DOHH2 (cell line): ENCODE results near the gene MBD3.

ENCODE experiments used
- H3F3A ChIP-seq: fragments of 200-600 bp; sonication (generic), shearing (Covaris generic); 2 replicates; pipeline ENCODE4 v1.6.0; 2016; ENCODE audit warnings: antibody characterized with exemption, mild to moderate bottlenecking; ENCODE audit not compliant: control insufficient read depth, insufficient read depth
- H3K27ac ChIP-seq: fragments of 200-600 bp; sonication (generic); 2 replicates; pipeline ENCODE4 v1.5.1; 2014; ENCODE audit warnings: low read depth, mild to moderate bottlenecking, low read length, moderate library complexity
- H3K27me3 ChIP-seq: fragments of 200-600 bp; sonication (generic); 2 replicates; pipeline ENCODE4 v1.6.1; 2014; ENCODE audit warnings: mild to moderate bottlenecking, low read length, mixed read lengths; ENCODE audit not compliant: control insufficient read depth
- H3K36me3 ChIP-seq: fragments of 200-600 bp; sonication (generic); 2 replicates; pipeline ENCODE4 v1.6.1; 2014; ENCODE audit warnings: mild to moderate bottlenecking, low read length, moderate library complexity, mixed read lengths; ENCODE audit not compliant: control insufficient read depth
- H3K4me1 ChIP-seq: fragments of 200-600 bp; sonication (generic); 2 replicates; pipeline ENCODE4 v1.6.1; 2014; ENCODE audit warnings: mild to moderate bottlenecking, low read length, mixed read lengths; ENCODE audit not compliant: control insufficient read depth
- H3K4me2 ChIP-seq: fragments of 200-600 bp; sonication (generic); 2 replicates; pipeline ENCODE4 v1.6.0; 2014; ENCODE audit warnings: mild to moderate bottlenecking, low read length, moderate library complexity
- H3K4me3 ChIP-seq: fragments of 200-600 bp; sonication (generic); 2 replicates; pipeline ENCODE4 v1.5.1; 2014; ENCODE audit warnings: mild to moderate bottlenecking, low read length, mixed read lengths
- H3K79me2 ChIP-seq: fragments of 200-600 bp; sonication (generic); 2 replicates; pipeline ENCODE4 v1.6.1; 2014; ENCODE audit warnings: mild to moderate bottlenecking, low read length, mixed read lengths; ENCODE audit not compliant: control insufficient read depth
- H3K9me2 ChIP-seq: fragments of 200-600 bp; sonication (generic); replicated peaks from 2 replicates; pipeline ENCODE4 v1.6.1; 2014; ENCODE audit warnings: mild to moderate bottlenecking, low read length, mixed read lengths; ENCODE audit not compliant: control insufficient read depth
- H3K9me3 ChIP-seq: fragments of 200-600 bp; sonication (generic); 2 replicates; pipeline ENCODE4 v1.6.1; 2014; ENCODE audit warnings: antibody characterized with exemption, low read length, mixed read lengths; ENCODE audit not compliant: control insufficient read depth, insufficient read depth
- H4K20me1 ChIP-seq: fragments of 200-600 bp; sonication (generic); 2 replicates; pipeline ENCODE4 v1.6.0; 2014; ENCODE audit warnings: low read depth, mild to moderate bottlenecking, antibody characterized with exemption, low read length, moderate library complexity; ENCODE audit not compliant: control insufficient read depth, insufficient read depth
- EZH2phosphoT487 ChIP-seq: fragments of 200-600 bp; sonication (generic); IDR thresholded peaks from 2 replicates; pipeline ENCODE4 v1.6.1; 2017; ENCODE audit warnings: borderline replicate concordance, mild to moderate bottlenecking, antibody characterized with exemption, low read length, moderate library complexity, mixed read lengths
- TF ChIP-seq, protein P1 (sequence below): fragments of 200-600 bp; sonication (generic); IDR thresholded peaks from one replicate; pipeline ENCODE4 v1.5.1; 2014; ENCODE audit warnings: antibody characterized with exemption, mild to moderate bottlenecking, low read depth, low read length; ENCODE audit not compliant: poor library complexity, severe bottlenecking

MBD3 gene

GRCh38 chr19:1558552-1558951, 34.1 kb downstream of the MBD3 start:
- no peaks in the 10 kb centered on the region for H4K20me1 ChIP-seq
- H3K27me3 ChIP-seq: no peaks in the 10 kb centered on the region

DNA sequence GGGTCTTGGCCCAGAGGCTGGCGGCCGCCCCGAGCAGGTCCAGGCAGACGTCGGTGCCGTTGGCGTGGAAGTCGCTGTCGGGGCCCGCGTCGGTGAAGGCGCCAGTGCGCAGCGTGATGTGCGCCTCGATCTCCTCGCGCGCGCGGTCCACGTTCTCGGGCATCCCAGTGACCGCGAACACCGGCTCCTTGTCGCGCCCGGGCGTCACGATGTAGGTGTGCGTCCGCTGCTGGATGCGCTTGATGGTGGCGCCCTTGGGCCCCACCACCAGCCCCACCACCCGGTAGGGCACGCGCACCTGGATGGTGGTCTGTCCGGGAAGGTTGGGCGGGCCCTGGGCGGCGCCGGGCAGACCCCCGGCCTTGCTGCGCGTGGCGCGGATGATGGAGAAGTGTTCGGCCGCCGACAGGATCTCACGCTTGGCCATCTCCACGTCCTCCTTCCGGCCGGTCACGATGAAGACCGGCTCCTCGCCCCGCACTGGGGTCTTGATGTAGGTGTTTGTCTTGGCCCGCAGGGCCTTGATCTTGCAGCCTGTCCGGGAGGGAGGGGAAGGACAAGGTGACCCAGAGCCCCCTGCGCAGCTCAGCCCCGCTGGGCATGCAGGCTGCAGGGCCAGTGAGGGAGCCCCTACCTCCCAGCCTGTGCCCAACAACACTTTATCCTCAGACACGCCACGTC, 36.1 kb downstream of the MBD3 start:
- Histone ChIP-seq H3K9me3 (no peaks in the 10 kb centered on the region), H3F3A (no peaks in the 10 kb centered on the region), H3K27me3 (no peaks in the 10 kb centered on the region), H3K4me3 (no peak overlapping the region), H3K4me1 (no peaks in the 10 kb centered on the region), H3K9me2 (no peaks in the 10 kb centered on the region), H3K4me2 (no peak overlapping the region), H3K27ac (no peak overlapping the region), H3K36me3 (no peaks in the 10 kb centered on the region), H4K20me1 (no peaks in the 10 kb centered on the region), H3K79me2 (no peaks in the 10 kb centered on the region)
- TF ChIP-seq EZH2phosphoT487: no peak
- TF ChIP-seq, protein P1, sequence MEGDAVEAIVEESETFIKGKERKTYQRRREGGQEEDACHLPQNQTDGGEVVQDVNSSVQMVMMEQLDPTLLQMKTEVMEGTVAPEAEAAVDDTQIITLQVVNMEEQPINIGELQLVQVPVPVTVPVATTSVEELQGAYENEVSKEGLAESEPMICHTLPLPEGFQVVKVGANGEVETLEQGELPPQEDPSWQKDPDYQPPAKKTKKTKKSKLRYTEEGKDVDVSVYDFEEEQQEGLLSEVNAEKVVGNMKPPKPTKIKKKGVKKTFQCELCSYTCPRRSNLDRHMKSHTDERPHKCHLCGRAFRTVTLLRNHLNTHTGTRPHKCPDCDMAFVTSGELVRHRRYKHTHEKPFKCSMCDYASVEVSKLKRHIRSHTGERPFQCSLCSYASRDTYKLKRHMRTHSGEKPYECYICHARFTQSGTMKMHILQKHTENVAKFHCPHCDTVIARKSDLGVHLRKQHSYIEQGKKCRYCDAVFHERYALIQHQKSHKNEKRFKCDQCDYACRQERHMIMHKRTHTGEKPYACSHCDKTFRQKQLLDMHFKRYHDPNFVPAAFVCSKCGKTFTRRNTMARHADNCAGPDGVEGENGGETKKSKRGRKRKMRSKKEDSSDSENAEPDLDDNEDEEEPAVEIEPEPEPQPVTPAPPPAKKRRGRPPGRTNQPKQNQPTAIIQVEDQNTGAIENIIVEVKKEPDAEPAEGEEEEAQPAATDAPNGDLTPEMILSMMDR: no peak

More at GRCh38 chr19:1558552-1558951, 34.1 kb downstream of the MBD3 start:
- Histone ChIP-seq H3F3A (no peaks in the 10 kb centered on the region), H3K4me3 (no peak overlapping the region), H3K4me1 (no peaks in the 10 kb centered on the region), H3K9me2 (no peaks in the 10 kb centered on the region), H3K79me2 (no peaks in the 10 kb centered on the region; the same call in 1 of the 2 replicates), H3K27ac (no peak overlapping the region), H3K4me2 (no peak overlapping the region), H3K36me3 (no peaks in the 10 kb centered on the region), H3K9me3 (no peaks in the 10 kb centered on the region)
- TF ChIP-seq, protein P1: no peak
- no peak for TF ChIP-seq EZH2phosphoT487

DNA sequence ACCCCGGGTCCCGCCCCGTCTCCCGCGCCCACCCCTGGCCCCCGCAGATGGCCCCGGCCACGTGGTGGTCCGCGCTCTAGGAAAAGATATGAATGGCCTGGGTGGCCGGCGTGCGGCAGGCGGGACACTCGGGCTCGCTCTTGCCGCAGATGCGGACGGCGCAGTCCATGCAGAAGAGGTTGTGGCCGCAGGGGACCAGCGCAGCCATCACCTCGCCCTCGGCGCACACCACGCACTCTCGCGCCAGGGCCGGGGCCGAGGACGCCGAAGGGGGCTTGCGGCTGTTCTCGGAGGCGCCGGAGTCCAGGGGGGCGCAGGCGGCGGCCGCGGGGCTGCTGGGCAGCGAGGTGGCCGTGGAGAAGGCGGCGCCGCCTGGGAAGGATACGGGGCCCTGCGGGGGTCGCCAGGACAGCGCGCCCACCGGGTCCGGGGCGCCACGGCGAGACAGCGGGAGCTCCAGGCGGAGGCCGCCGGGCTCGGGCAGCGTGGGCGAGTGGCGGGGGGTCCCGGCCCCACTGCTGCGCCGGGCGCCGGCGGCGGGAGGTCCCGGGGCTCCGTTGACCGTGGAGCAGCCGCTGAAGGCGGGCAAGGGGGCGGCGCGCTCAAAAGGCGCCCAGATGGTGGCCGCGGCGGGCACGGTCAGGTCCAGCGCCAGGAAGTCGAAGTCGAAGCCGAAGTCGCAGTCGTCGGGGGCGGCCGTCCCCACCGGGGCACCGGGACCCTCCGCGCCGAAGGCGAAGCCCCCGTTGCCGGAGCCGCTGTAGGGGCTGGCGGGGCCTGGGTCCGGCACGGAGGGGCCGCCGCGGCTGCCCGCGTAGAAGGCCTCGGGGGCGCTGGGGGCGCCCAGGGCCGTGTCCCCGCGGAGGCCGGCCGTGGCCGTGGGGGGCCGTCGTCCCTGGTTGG, 36.9 kb downstream of the MBD3 start:
- no peaks in the 10 kb centered on the region for H3K27me3 ChIP-seq
- H3K79me2 ChIP-seq: no peaks in the 10 kb centered on the region
- no peaks in the 10 kb centered on the region for H4K20me1 ChIP-seq
- H3K4me1 ChIP-seq: no peaks in the 10 kb centered on the region
- H3K27ac ChIP-seq: no peak overlapping the region
- no peaks in the 10 kb centered on the region for H3K9me2 ChIP-seq
- H3K4me2 ChIP-seq: no peak overlapping the region
- H3K4me3 ChIP-seq: no peak overlapping the region
- H3K9me3 ChIP-seq: no peaks in the 10 kb centered on the region
- no peaks in the 10 kb centered on the region for H3F3A ChIP-seq
- H3K36me3 ChIP-seq: no peaks in the 10 kb centered on the region
- TF ChIP-seq EZH2phosphoT487: no peak
- TF ChIP-seq, protein P1: no peak
